Tibial artery (tissue), 4 donors: ENCODE results near the gene SNX19.

Source experiments
- DNase-seq, 2 donors: peaks; one replicate each; pipeline ENCODE4 v3.0.0-alpha.2; 2019
- H3K27ac ChIP-seq, 2 donors: fragments of 200-600 bp; sonication (generic) in 1 of 2; 1 replicate in 1 of 2; 2 replicates in 1 of 2; pipeline ENCODE4 v1.5.1; 2018 to 2019; ENCODE audit warnings: mild to moderate bottlenecking in 1 of 2
- H3K27me3 ChIP-seq, 2 donors: fragments of 200-600 bp; sonication (generic) in 1 of 2; one replicate each; pipeline versions ENCODE4 v1.5.1 to v1.6.0; 2016 to 2019
- H3K36me3 ChIP-seq, 3 donors: fragments of 200-600 bp; sonication (generic) in 2 of 3; one replicate each; pipeline ENCODE4 v1.5.1; 2016 to 2019; ENCODE audit warnings: mild to moderate bottlenecking in 2 of 3
- H3K4me1 ChIP-seq, 4 donors: fragments of 200-600 bp; sonication (generic) in 2 of 4; 1 replicate in 3 of 4; 2 replicates in 1 of 4; pipeline ENCODE4 v1.5.1; 2016 to 2019
- H3K4me3 ChIP-seq, 2 donors: fragments of 200-600 bp; sonication (generic) in 1 of 2; 1 replicate in 1 of 2; 2 replicates in 1 of 2; pipeline ENCODE4 v1.5.1; 2018 to 2019; ENCODE audit warnings: mild to moderate bottlenecking in 2 of 2
- H3K9me3 ChIP-seq, 3 donors: fragments of 200-600 bp; sonication (generic) in 1 of 3; one replicate each; pipeline ENCODE4 v1.5.1; 2016 to 2019
- intact Hi-C: fragments of 100-400 bp; cut with DNase I; formaldehyde crosslinking; loops from one replicate; pipeline ENCODE4 v1.15.0; 2023; ENCODE audit warnings: low total_unique reads
- TF ChIP-seq, protein P1 (sequence below), 2 experiments: fragments of 200-600 bp in 1 of 2; fragments of 450-650 bp in 1 of 2; IDR thresholded peaks; one replicate each; pipeline ENCODE4 v1.5.1; 2017 to 2019; ENCODE audit warnings: antibody characterized with exemption in 2 of 2, mild to moderate bottlenecking in 1 of 2, moderate library complexity in 1 of 2

The SNX19 gene

GRCh38 chr11:130825561-130825960 lies 90.7 kb downstream of the SNX19 start:
- TF ChIP-seq, protein P1, sequence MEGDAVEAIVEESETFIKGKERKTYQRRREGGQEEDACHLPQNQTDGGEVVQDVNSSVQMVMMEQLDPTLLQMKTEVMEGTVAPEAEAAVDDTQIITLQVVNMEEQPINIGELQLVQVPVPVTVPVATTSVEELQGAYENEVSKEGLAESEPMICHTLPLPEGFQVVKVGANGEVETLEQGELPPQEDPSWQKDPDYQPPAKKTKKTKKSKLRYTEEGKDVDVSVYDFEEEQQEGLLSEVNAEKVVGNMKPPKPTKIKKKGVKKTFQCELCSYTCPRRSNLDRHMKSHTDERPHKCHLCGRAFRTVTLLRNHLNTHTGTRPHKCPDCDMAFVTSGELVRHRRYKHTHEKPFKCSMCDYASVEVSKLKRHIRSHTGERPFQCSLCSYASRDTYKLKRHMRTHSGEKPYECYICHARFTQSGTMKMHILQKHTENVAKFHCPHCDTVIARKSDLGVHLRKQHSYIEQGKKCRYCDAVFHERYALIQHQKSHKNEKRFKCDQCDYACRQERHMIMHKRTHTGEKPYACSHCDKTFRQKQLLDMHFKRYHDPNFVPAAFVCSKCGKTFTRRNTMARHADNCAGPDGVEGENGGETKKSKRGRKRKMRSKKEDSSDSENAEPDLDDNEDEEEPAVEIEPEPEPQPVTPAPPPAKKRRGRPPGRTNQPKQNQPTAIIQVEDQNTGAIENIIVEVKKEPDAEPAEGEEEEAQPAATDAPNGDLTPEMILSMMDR (IDR thresholded peaks at IDR 0.05): no peak
- DNase-seq: no peak
- H3K9me3 ChIP-seq: no peaks in the 10 kb centered on the region
- intact Hi-C loops: loop anchor here (10.0 kb wide), 1 partner anchor 511 kb away; the partner anchor contains the start of gene ZBTB44
- H3K27ac ChIP-seq: no peak overlapping the region
- H3K4me3 ChIP-seq: no peak overlapping the region
- H3K4me1 ChIP-seq: peaks cover 0 to 44% (median 37%) of the 10 kb centered on the region in 4 donors
- no peaks in the 10 kb centered on the region for H3K27me3 ChIP-seq
- H3K36me3 ChIP-seq: no peaks in the 10 kb centered on the region
